ENCODE measurements around the gene MSMP. TPM values are rescaled to one million over a fixed set of nuclear protein-coding genes. Genes with fewer than 3 reads are reported as not detected.
A peak's percentile ranks its signal among the peaks of the same experiment; 100 is the strongest.

The MSMP gene
- total RNA-seq, 4 donors from 2014 or later = not detected

GRCh38 chr9:35774907-35775635 is 21.0 kb upstream of the MSMP start:
- TF ChIP-seq CTCF (IDR thresholded peaks at IDR 0.05 in 4 of 5, conservative IDR thresholded peaks at IDR 0.05 in 1 of 5) = no peak
- TF ChIP-seq POLR2A (IDR thresholded peaks at IDR 0.05) = no peak
- peaks cover 29 to 35% of the 10 kb centered on the region in 2 donors for H3K4me1 ChIP-seq
- in situ Hi-C loops (cut with MboI; ENCODE audit: low sequenced_read_pairs in 4 of 4) = no loop called here
- no peaks in the 10 kb centered on the region for H3K9me3 ChIP-seq
- DNase-seq (peak in 1 of 2 donors; percentile 29), ATAC-seq (peak in 1 of 2 donors; percentile 34)
- H3K27ac ChIP-seq = no peak overlapping the region
- H3K36me3 ChIP-seq = no peaks in the 10 kb centered on the region
- H3K4me3 ChIP-seq = no peak overlapping the region
- no peaks in the 10 kb centered on the region for H3K27me3 ChIP-seq
- intact Hi-C loops (cut with DNase I; ENCODE audit: low total_unique reads) = no loop called here

GRCh38 chr9:35771943-35772342 is 17.9 kb upstream of the MSMP start:
- no peaks in the 10 kb centered on the region for H3K9me3 ChIP-seq

GRCh38 chr9:35771534-35771933 is 17.5 kb upstream of the MSMP start:
- H3K36me3 ChIP-seq = no peaks in the 10 kb centered on the region
- TF ChIP-seq CTCF (IDR thresholded peaks at IDR 0.05 in 4 of 5, conservative IDR thresholded peaks at IDR 0.05 in 1 of 5) (no peak), POLR2A (IDR thresholded peaks at IDR 0.05) (no peak)
- H3K9me3 ChIP-seq = no peaks in the 10 kb centered on the region
- H3K27me3 ChIP-seq = no peaks in the 10 kb centered on the region
- DNase-seq (no peak), ATAC-seq (no peak)
- intact Hi-C loops (cut with DNase I; ENCODE audit: low total_unique reads) (no loop called here), in situ Hi-C loops (cut with MboI; ENCODE audit: low sequenced_read_pairs in 4 of 4) (no loop called here)
- peak overlapping the region; percentile 65 to 75 (median 68) for H3K27ac ChIP-seq
- H3K4me3 ChIP-seq = no peak overlapping the region
- peaks cover 29 to 41% of the 10 kb centered on the region in 2 donors for H3K4me1 ChIP-seq

More at GRCh38 chr9:35771943-35772342, 17.9 kb upstream of the MSMP start:
- TF ChIP-seq CTCF (IDR thresholded peaks at IDR 0.05 in 4 of 5, conservative IDR thresholded peaks at IDR 0.05 in 1 of 5) = no peak
- no peak for TF ChIP-seq POLR2A (IDR thresholded peaks at IDR 0.05)
- no peak overlapping the region for H3K4me3 ChIP-seq
- no peaks in the 10 kb centered on the region for H3K27me3 ChIP-seq
- H3K4me1 ChIP-seq = peaks cover 29 to 39% of the 10 kb centered on the region in 2 donors
- in situ Hi-C loops (cut with MboI; ENCODE audit: low sequenced_read_pairs in 4 of 4) = no loop called here
- H3K36me3 ChIP-seq = no peaks in the 10 kb centered on the region
- H3K27ac ChIP-seq = peak overlapping the region in 2 of 4 donors; percentile 19 to 69
- intact Hi-C loops (cut with DNase I; ENCODE audit: low total_unique reads) = no loop called here
- ATAC-seq (no peak), DNase-seq (no peak)

GRCh38 chr9:35771075-35771433 is 17.0 kb upstream of the MSMP start:
- no peak for TF ChIP-seq CTCF (IDR thresholded peaks at IDR 0.05 in 4 of 5, conservative IDR thresholded peaks at IDR 0.05 in 1 of 5)
- TF ChIP-seq POLR2A (IDR thresholded peaks at IDR 0.05) = no peak
- H3K36me3 ChIP-seq = no peaks in the 10 kb centered on the region
- intact Hi-C loops (cut with DNase I; ENCODE audit: low total_unique reads) (no loop called here), in situ Hi-C loops (cut with MboI; ENCODE audit: low sequenced_read_pairs in 4 of 4) (no loop called here)
- DNase-seq = peak in 1 of 2 donors; percentile 59
- H3K4me3 ChIP-seq = no peak overlapping the region
- peak overlapping the region; percentile 65 to 75 (median 68) for H3K27ac ChIP-seq
- peaks cover 28 to 38% of the 10 kb centered on the region in 2 donors for H3K4me1 ChIP-seq
- ATAC-seq = peak; percentile 87 to 95
- H3K27me3 ChIP-seq = no peaks in the 10 kb centered on the region
- H3K9me3 ChIP-seq = no peaks in the 10 kb centered on the region

Data from gastrocnemius medialis (tissue), 4 donors.